OCI-LY7 (cell line): ENCODE results near the gene GCNT4.

Experiments
- EZH2phosphoT487 ChIP-seq: fragments of 200-600 bp; sonication (generic); IDR thresholded peaks from 2 replicates; pipeline ENCODE4 v1.6.1; 2018; ENCODE audit warnings: low read depth, borderline replicate concordance, mild to moderate bottlenecking, mixed run types, antibody characterized with exemption, low read length, moderate library complexity, mixed read lengths
- TF ChIP-seq, protein P1 (sequence below): fragments of 200-600 bp; sonication (generic); conservative IDR thresholded peaks from 2 replicates; pipeline ENCODE4 v1.5.1; 2014; ENCODE audit warnings: mild to moderate bottlenecking, antibody characterized with exemption, low read length, moderate library complexity, mixed read lengths

DNA sequence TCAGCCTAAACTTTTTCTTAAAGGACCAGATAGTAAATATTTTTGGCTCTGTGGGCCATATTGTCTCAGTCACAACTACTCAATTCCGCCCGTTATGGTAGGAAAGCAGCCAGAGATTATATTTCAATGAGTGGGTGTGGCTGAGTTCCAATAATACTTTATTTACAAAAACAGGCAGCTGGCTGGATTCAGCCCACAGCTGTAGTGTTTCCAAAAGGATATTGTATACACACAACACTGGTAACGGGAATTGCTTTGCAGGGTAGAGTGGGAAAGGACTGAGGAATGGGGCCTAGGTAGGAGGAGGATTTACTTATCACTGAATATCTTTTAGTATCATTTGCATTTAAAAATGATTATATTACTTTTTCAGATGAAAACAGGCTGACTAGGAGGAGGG, 21.0 kb downstream of the GCNT4 start:
- TF ChIP-seq, protein P1, sequence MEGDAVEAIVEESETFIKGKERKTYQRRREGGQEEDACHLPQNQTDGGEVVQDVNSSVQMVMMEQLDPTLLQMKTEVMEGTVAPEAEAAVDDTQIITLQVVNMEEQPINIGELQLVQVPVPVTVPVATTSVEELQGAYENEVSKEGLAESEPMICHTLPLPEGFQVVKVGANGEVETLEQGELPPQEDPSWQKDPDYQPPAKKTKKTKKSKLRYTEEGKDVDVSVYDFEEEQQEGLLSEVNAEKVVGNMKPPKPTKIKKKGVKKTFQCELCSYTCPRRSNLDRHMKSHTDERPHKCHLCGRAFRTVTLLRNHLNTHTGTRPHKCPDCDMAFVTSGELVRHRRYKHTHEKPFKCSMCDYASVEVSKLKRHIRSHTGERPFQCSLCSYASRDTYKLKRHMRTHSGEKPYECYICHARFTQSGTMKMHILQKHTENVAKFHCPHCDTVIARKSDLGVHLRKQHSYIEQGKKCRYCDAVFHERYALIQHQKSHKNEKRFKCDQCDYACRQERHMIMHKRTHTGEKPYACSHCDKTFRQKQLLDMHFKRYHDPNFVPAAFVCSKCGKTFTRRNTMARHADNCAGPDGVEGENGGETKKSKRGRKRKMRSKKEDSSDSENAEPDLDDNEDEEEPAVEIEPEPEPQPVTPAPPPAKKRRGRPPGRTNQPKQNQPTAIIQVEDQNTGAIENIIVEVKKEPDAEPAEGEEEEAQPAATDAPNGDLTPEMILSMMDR, result no peak
- TF ChIP-seq EZH2phosphoT487, result no peak
